Measurements from ENCODE around the gene MDGA2. TPM values are rescaled to one million over a fixed set of nuclear protein-coding genes. Genes with fewer than 3 reads are reported as not detected.
A peak's percentile ranks its signal among the peaks of the same experiment; 100 is the strongest.

The MDGA2 gene
- total and polyA plus RNA-seq, 2 donors (not counting 1 experiment from before 2014, with no cell fraction given), result not detected

- H2AFZ ChIP-seq (ENCODE audit: low read length), result no peak overlapping the region
- H3K27me3 ChIP-seq (ENCODE audit: control insufficient read depth, insufficient read depth, low read length), result no peaks in the 10 kb centered on the region
- H3K4me3 ChIP-seq (replicated peaks in 1 of 4; ENCODE audit: control extremely low read depth in 1 of 4, insufficient read depth in 1 of 4, low read depth in 3 of 4, low read length in 4 of 4), result no peak overlapping the region
- no peaks in the 10 kb centered on the region for H3K36me3 ChIP-seq (ENCODE audit: control insufficient read depth, insufficient read depth, low read length)
- H4K20me1 ChIP-seq (ENCODE audit: control insufficient read depth, extremely low read depth, insufficient read depth, low read length), result no peaks in the 10 kb centered on the region
- TF ChIP-seq EZH2 (IDR thresholded peaks at IDR 0.05; ENCODE audit: low read length, missing control alignments) (no peak), CTCF (conservative IDR thresholded peaks at IDR 0.05 in 1 of 2, IDR thresholded peaks at IDR 0.05 in 1 of 2; ENCODE audit: low read depth in 1 of 2, low read length in 2 of 2) (no peak)
- H3K79me2 ChIP-seq (ENCODE audit: control insufficient read depth, insufficient read depth, low read length), result no peaks in the 10 kb centered on the region
- DNase-seq (ENCODE audit: low read depth in 2 of 2), result peak in 1 of 2 donors; percentile 38
- H3K9ac ChIP-seq (ENCODE audit: insufficient read depth, low read length), result no peak overlapping the region
- no peaks in the 10 kb centered on the region for H3K9me3 ChIP-seq (ENCODE audit: control insufficient read depth, insufficient read depth, low read depth, low read length)
- H3K4me1 ChIP-seq (ENCODE audit: control insufficient read depth, extremely low read depth, insufficient read depth, low read length), result no peaks in the 10 kb centered on the region
- no peak overlapping the region for H3K27ac ChIP-seq (ENCODE audit: insufficient read depth, low read length)
- H3K4me2 ChIP-seq (ENCODE audit: extremely low read depth, insufficient read depth, low read length), result no peak overlapping the region
Observed at GRCh38 chr14:47277703-47278102, 397.7 kb downstream of the MDGA2 start.

- H3K4me2 ChIP-seq (ENCODE audit: extremely low read depth, insufficient read depth, low read length), result no peak overlapping the region
- H2AFZ ChIP-seq (ENCODE audit: low read length), result no peak overlapping the region
- no peak overlapping the region for H3K9ac ChIP-seq (ENCODE audit: insufficient read depth, low read length)
- no peaks in the 10 kb centered on the region for H3K4me1 ChIP-seq (ENCODE audit: control insufficient read depth, extremely low read depth, insufficient read depth, low read length)
- H3K27me3 ChIP-seq (ENCODE audit: control insufficient read depth, insufficient read depth, low read length), result no peaks in the 10 kb centered on the region
- no peaks in the 10 kb centered on the region for H3K9me3 ChIP-seq (ENCODE audit: control insufficient read depth, insufficient read depth, low read depth, low read length)
- no peak for TF ChIP-seq EZH2 (IDR thresholded peaks at IDR 0.05; ENCODE audit: low read length, missing control alignments)
- no peak for TF ChIP-seq CTCF (conservative IDR thresholded peaks at IDR 0.05 in 1 of 2, IDR thresholded peaks at IDR 0.05 in 1 of 2; ENCODE audit: low read depth in 1 of 2, low read length in 2 of 2)
- no peaks in the 10 kb centered on the region for H4K20me1 ChIP-seq (ENCODE audit: control insufficient read depth, extremely low read depth, insufficient read depth, low read length)
- no peak overlapping the region for H3K4me3 ChIP-seq (replicated peaks in 1 of 4; ENCODE audit: control extremely low read depth in 1 of 4, insufficient read depth in 1 of 4, low read depth in 3 of 4, low read length in 4 of 4)
- H3K27ac ChIP-seq (ENCODE audit: insufficient read depth, low read length), result no peak overlapping the region
- no peaks in the 10 kb centered on the region for H3K36me3 ChIP-seq (ENCODE audit: control insufficient read depth, insufficient read depth, low read length)
- DNase-seq (ENCODE audit: low read depth in 2 of 2), result no peak
- no peaks in the 10 kb centered on the region for H3K79me2 ChIP-seq (ENCODE audit: control insufficient read depth, insufficient read depth, low read length)
Observed at GRCh38 chr14:47276931-47277330, 398.5 kb downstream of the MDGA2 start.

GRCh38 chr14:47273939-47274338, 401.5 kb downstream of the MDGA2 start:
- Histone ChIP-seq H3K4me1 (ENCODE audit: control insufficient read depth, extremely low read depth, insufficient read depth, low read length) (no peaks in the 10 kb centered on the region), H3K9ac (ENCODE audit: insufficient read depth, low read length) (no peak overlapping the region), H3K4me3 (replicated peaks in 1 of 4; ENCODE audit: control extremely low read depth in 1 of 4, insufficient read depth in 1 of 4, low read depth in 3 of 4, low read length in 4 of 4) (no peak overlapping the region), H2AFZ (ENCODE audit: low read length) (no peak overlapping the region), H3K27ac (ENCODE audit: insufficient read depth, low read length) (no peak overlapping the region), H3K4me2 (ENCODE audit: extremely low read depth, insufficient read depth, low read length) (no peak overlapping the region), H4K20me1 (ENCODE audit: control insufficient read depth, extremely low read depth, insufficient read depth, low read length) (no peaks in the 10 kb centered on the region), H3K9me3 (ENCODE audit: control insufficient read depth, insufficient read depth, low read depth, low read length) (no peaks in the 10 kb centered on the region), H3K27me3 (ENCODE audit: control insufficient read depth, insufficient read depth, low read length) (no peaks in the 10 kb centered on the region), H3K36me3 (ENCODE audit: control insufficient read depth, insufficient read depth, low read length) (no peaks in the 10 kb centered on the region), H3K79me2 (ENCODE audit: control insufficient read depth, insufficient read depth, low read length) (no peaks in the 10 kb centered on the region)
- no peak for TF ChIP-seq EZH2 (IDR thresholded peaks at IDR 0.05; ENCODE audit: low read length, missing control alignments)
- no peak for TF ChIP-seq CTCF (conservative IDR thresholded peaks at IDR 0.05 in 1 of 2, IDR thresholded peaks at IDR 0.05 in 1 of 2; ENCODE audit: low read depth in 1 of 2, low read length in 2 of 2)
- DNase-seq (ENCODE audit: low read depth in 2 of 2), result no peak
